A673 (cell line): ENCODE results near the gene ASXL1.

Source experiments
- CTCF ChIP-seq: fragments of 300-800, 200-600 bp; sonication (generic); conservative IDR thresholded peaks from 2 replicates; pipeline ENCODE4 v1.5.1; 2017; ENCODE audit warnings: low read depth, mild to moderate bottlenecking, antibody characterized with exemption, low read length, moderate library complexity, mixed read lengths
- EZH2 ChIP-seq: fragments of 200-600 bp; sonication (generic); IDR thresholded peaks from 2 replicates; pipeline ENCODE4 v1.6.1; 2017; ENCODE audit warnings: borderline replicate concordance, low read depth, mild to moderate bottlenecking, mixed read lengths, antibody characterized with exemption, low read length; ENCODE audit not compliant: poor library complexity, severe bottlenecking

GRCh38 chr20:32443386-32443974, 85.3 kb downstream of the ASXL1 start:
- TF ChIP-seq CTCF (no peak), EZH2 (no peak)
